DOHH2 (cell line): Measurements from ENCODE around the gene ARX.

Experiments used
- H3F3A ChIP-seq: fragments of 200-600 bp; sonication (generic), shearing (Covaris generic); 2 replicates; pipeline ENCODE4 v1.6.0; 2016; ENCODE audit warnings: antibody characterized with exemption, mild to moderate bottlenecking; ENCODE audit not compliant: control insufficient read depth, insufficient read depth
- H3K27ac ChIP-seq: fragments of 200-600 bp; sonication (generic); 2 replicates; pipeline ENCODE4 v1.5.1; 2014; ENCODE audit warnings: low read depth, mild to moderate bottlenecking, low read length, moderate library complexity
- H3K27me3 ChIP-seq: fragments of 200-600 bp; sonication (generic); 2 replicates; pipeline ENCODE4 v1.6.1; 2014; ENCODE audit warnings: mild to moderate bottlenecking, low read length, mixed read lengths; ENCODE audit not compliant: control insufficient read depth
- H3K36me3 ChIP-seq: fragments of 200-600 bp; sonication (generic); 2 replicates; pipeline ENCODE4 v1.6.1; 2014; ENCODE audit warnings: mild to moderate bottlenecking, low read length, moderate library complexity, mixed read lengths; ENCODE audit not compliant: control insufficient read depth
- H3K4me1 ChIP-seq: fragments of 200-600 bp; sonication (generic); 2 replicates; pipeline ENCODE4 v1.6.1; 2014; ENCODE audit warnings: mild to moderate bottlenecking, low read length, mixed read lengths; ENCODE audit not compliant: control insufficient read depth
- H3K4me2 ChIP-seq: fragments of 200-600 bp; sonication (generic); 2 replicates; pipeline ENCODE4 v1.6.0; 2014; ENCODE audit warnings: mild to moderate bottlenecking, low read length, moderate library complexity
- H3K4me3 ChIP-seq: fragments of 200-600 bp; sonication (generic); 2 replicates; pipeline ENCODE4 v1.5.1; 2014; ENCODE audit warnings: mild to moderate bottlenecking, low read length, mixed read lengths
- H3K79me2 ChIP-seq: fragments of 200-600 bp; sonication (generic); 2 replicates; pipeline ENCODE4 v1.6.1; 2014; ENCODE audit warnings: mild to moderate bottlenecking, low read length, mixed read lengths; ENCODE audit not compliant: control insufficient read depth
- H3K9me2 ChIP-seq: fragments of 200-600 bp; sonication (generic); replicated peaks from 2 replicates; pipeline ENCODE4 v1.6.1; 2014; ENCODE audit warnings: mild to moderate bottlenecking, low read length, mixed read lengths; ENCODE audit not compliant: control insufficient read depth
- H3K9me3 ChIP-seq: fragments of 200-600 bp; sonication (generic); 2 replicates; pipeline ENCODE4 v1.6.1; 2014; ENCODE audit warnings: antibody characterized with exemption, low read length, mixed read lengths; ENCODE audit not compliant: control insufficient read depth, insufficient read depth
- H4K20me1 ChIP-seq: fragments of 200-600 bp; sonication (generic); 2 replicates; pipeline ENCODE4 v1.6.0; 2014; ENCODE audit warnings: low read depth, mild to moderate bottlenecking, antibody characterized with exemption, low read length, moderate library complexity; ENCODE audit not compliant: control insufficient read depth, insufficient read depth
- CTCF ChIP-seq: fragments of 200-600 bp; sonication (generic); IDR thresholded peaks from one replicate; pipeline ENCODE4 v1.5.1; 2014; ENCODE audit warnings: antibody characterized with exemption, mild to moderate bottlenecking, low read depth, low read length; ENCODE audit not compliant: poor library complexity, severe bottlenecking
- EZH2phosphoT487 ChIP-seq: fragments of 200-600 bp; sonication (generic); IDR thresholded peaks from 2 replicates; pipeline ENCODE4 v1.6.1; 2017; ENCODE audit warnings: borderline replicate concordance, mild to moderate bottlenecking, antibody characterized with exemption, low read length, moderate library complexity, mixed read lengths

Gene ARX

GRCh38 chrX:24990535-24990934 is 25.2 kb downstream of the ARX start:
- no peaks in the 10 kb centered on the region for H3K27me3 ChIP-seq
- H3K9me3 ChIP-seq = no peaks in the 10 kb centered on the region
- no peak for TF ChIP-seq CTCF
- no peak for TF ChIP-seq EZH2phosphoT487
- H4K20me1 ChIP-seq = no peaks in the 10 kb centered on the region
- H3K4me1 ChIP-seq = no peaks in the 10 kb centered on the region
- no peaks in the 10 kb centered on the region for H3K36me3 ChIP-seq
- H3K79me2 ChIP-seq = no peaks in the 10 kb centered on the region
- H3K27ac ChIP-seq = no peak overlapping the region
- H3K4me2 ChIP-seq = no peak overlapping the region
- no peaks in the 10 kb centered on the region for H3F3A ChIP-seq
- H3K4me3 ChIP-seq = no peak overlapping the region
- H3K9me2 ChIP-seq = no peaks in the 10 kb centered on the region

- Histone ChIP-seq H3K27ac (no peak overlapping the region), H3K36me3 (no peaks in the 10 kb centered on the region), H3K9me3 (no peaks in the 10 kb centered on the region), H3K9me2 (no peaks in the 10 kb centered on the region), H3K79me2 (no peaks in the 10 kb centered on the region), H3K4me2 (no peak overlapping the region), H4K20me1 (no peaks in the 10 kb centered on the region), H3K27me3 (no peaks in the 10 kb centered on the region), H3K4me1 (no peaks in the 10 kb centered on the region), H3F3A (no peaks in the 10 kb centered on the region), H3K4me3 (no peak overlapping the region)
- TF ChIP-seq CTCF (no peak), EZH2phosphoT487 (no peak)
These were observed 27.5 kb downstream of the ARX start for GRCh38 chrX:24988314-24988713.

GRCh38 chrX:24987731-24988130 is 28.0 kb downstream of the ARX start:
- no peaks in the 10 kb centered on the region for H3K9me3 ChIP-seq
- no peaks in the 10 kb centered on the region for H3K4me1 ChIP-seq
- no peaks in the 10 kb centered on the region for H3K9me2 ChIP-seq
- H4K20me1 ChIP-seq = no peaks in the 10 kb centered on the region
- no peaks in the 10 kb centered on the region for H3K27me3 ChIP-seq
- TF ChIP-seq EZH2phosphoT487 = no peak
- no peak for TF ChIP-seq CTCF
- H3K36me3 ChIP-seq = no peaks in the 10 kb centered on the region
- H3K4me3 ChIP-seq = no peak overlapping the region
- H3K4me2 ChIP-seq = no peak overlapping the region
- no peak overlapping the region for H3K27ac ChIP-seq
- no peaks in the 10 kb centered on the region for H3K79me2 ChIP-seq
- no peaks in the 10 kb centered on the region for H3F3A ChIP-seq

- no peaks in the 10 kb centered on the region for H3K36me3 ChIP-seq
- H3K9me2 ChIP-seq = no peaks in the 10 kb centered on the region
- no peak overlapping the region for H3K27ac ChIP-seq
- no peaks in the 10 kb centered on the region for H3F3A ChIP-seq
- H3K9me3 ChIP-seq = no peaks in the 10 kb centered on the region
- TF ChIP-seq EZH2phosphoT487 (no peak), CTCF (no peak)
- no peaks in the 10 kb centered on the region for H4K20me1 ChIP-seq
- no peaks in the 10 kb centered on the region for H3K79me2 ChIP-seq
- no peak overlapping the region for H3K4me3 ChIP-seq
- H3K4me2 ChIP-seq = no peak overlapping the region
- no peaks in the 10 kb centered on the region for H3K27me3 ChIP-seq
- no peaks in the 10 kb centered on the region for H3K4me1 ChIP-seq
These were observed 30.6 kb downstream of the ARX start for GRCh38 chrX:24985120-24985519.
